Measurements from ENCODE around the gene TPTE2.

DNA sequence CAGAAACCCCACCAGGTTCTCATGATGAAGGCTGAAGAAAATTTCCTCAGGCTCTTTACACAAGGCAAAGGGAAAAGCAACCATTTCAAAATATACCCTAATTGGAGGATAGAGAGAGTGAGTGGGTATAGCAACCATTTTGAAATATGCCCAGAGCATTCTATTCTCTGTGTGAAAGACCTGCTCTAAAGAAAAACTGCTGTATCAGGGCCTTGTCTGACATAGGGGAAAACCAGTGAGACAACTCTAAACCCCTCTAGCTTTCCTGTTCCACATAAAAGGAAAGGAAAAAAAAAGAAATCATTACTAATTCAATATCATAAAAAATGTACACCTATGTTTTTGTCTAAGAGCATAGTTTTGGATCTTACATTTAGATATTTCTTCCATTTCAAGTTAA is 42.3 kb downstream of the TPTE2 start:
- TF ChIP-seq POLR2A (IDR thresholded peaks at IDR 0.05) = no peak
- no peak for TF ChIP-seq EP300 (IDR thresholded peaks at IDR 0.05)
- TF ChIP-seq CTCF (IDR thresholded peaks at IDR 0.05) = no peak
